Liver (tissue), 3 donors: ENCODE data around the gene OPN1MW.
"Not testable (repeated sequence)": the region's sequence is repeated elsewhere in the genome, so short reads cannot be mapped to it uniquely, and the experiment has no call there.

Source experiments
- ATF3 ChIP-seq: IDR thresholded peaks from 2 replicates; pipeline ENCODE4 v1.6.1; 2016; ENCODE audit warnings: antibody characterized with exemption
- CTCF ChIP-seq: fragments of 150-350 bp; IDR thresholded peaks from 2 replicates; pipeline ENCODE4 v1.5.1; 2017; ENCODE audit warnings: improper control_type of control experiment, low read depth, low read length; ENCODE audit not compliant: missing input control
- EGR1 ChIP-seq, 2 donors: IDR thresholded peaks; 2 replicates each; pipeline ENCODE4 v1.6.1; 2016 to 2018; ENCODE audit warnings: antibody characterized with exemption in 2 of 2, low read depth in 2 of 2
- GABPA ChIP-seq, 2 donors: IDR thresholded peaks in 1 of 2; conservative IDR thresholded peaks in 1 of 2; 2 replicates each; pipeline ENCODE4 v1.6.1; 2016; ENCODE audit warnings: antibody characterized with exemption in 2 of 2, mild to moderate bottlenecking in 1 of 2, moderate library complexity in 1 of 2
- NR2F2 ChIP-seq: IDR thresholded peaks from 2 replicates; pipeline ENCODE4 v1.6.1; 2016; ENCODE audit warnings: antibody characterized with exemption
- RAD21 ChIP-seq, 2 donors: IDR thresholded peaks; 2 replicates each; pipeline ENCODE4 v1.6.1; 2016; ENCODE audit warnings: antibody characterized with exemption in 2 of 2, mild to moderate bottlenecking in 2 of 2
- REST ChIP-seq: IDR thresholded peaks from 2 replicates; pipeline ENCODE4 v1.6.1; 2016; ENCODE audit warnings: antibody characterized with exemption, mild to moderate bottlenecking
- SP1 ChIP-seq: IDR thresholded peaks from 2 replicates; pipeline ENCODE4 v1.6.1; 2018; ENCODE audit warnings: antibody characterized with exemption, mild to moderate bottlenecking
- TAF1 ChIP-seq: conservative IDR thresholded peaks from 2 replicates; pipeline ENCODE4 v1.6.1; 2016; ENCODE audit warnings: antibody characterized with exemption, mild to moderate bottlenecking
- YY1 ChIP-seq: IDR thresholded peaks from 2 replicates; pipeline ENCODE4 v1.6.1; 2016; ENCODE audit warnings: antibody characterized with exemption, mild to moderate bottlenecking
- donor health status: healthy.
- donor health status: healthy.

- not testable (repeated sequence) for TF ChIP-seq RAD21 (IDR thresholded peaks at IDR 0.05); CTCF; SP1; YY1; TAF1; EGR1 (IDR thresholded peaks at IDR 0.05; ENCODE audit: low read depth in 2 of 2); NR2F2; REST; GABPA (IDR thresholded peaks at IDR 0.05 in 1 of 2, conservative IDR thresholded peaks at IDR 0.05 in 1 of 2); ATF3
These were observed 42.9 kb downstream of the OPN1MW start for GRCh38 chrX:154225292-154225691.
